MM.1S (cell line): ENCODE results near the gene PTGS2.

Experiments
- DNase-seq: peaks from one replicate; pipeline ENCODE4 v3.0.0-alpha.2; 2015
- H2AFZ ChIP-seq: fragments of 300-600 bp; sonication (generic); 2 replicates; pipeline ENCODE4 v1.6.0; 2016; ENCODE audit warnings: antibody characterized with exemption, low read length
- H3F3A ChIP-seq: fragments of 300-600 bp; sonication (generic); 2 replicates; pipeline ENCODE4 v1.6.1; 2016; ENCODE audit warnings: mild to moderate bottlenecking, antibody characterized with exemption, low read length, moderate library complexity, mixed read lengths; ENCODE audit not compliant: insufficient read depth
- H3K27ac ChIP-seq: fragments of 300-600 bp; sonication (generic); 2 replicates; pipeline ENCODE4 v1.5.1; 2016; ENCODE audit warnings: mild to moderate bottlenecking, low read length
- H3K27me3 ChIP-seq: fragments of 300-600 bp; sonication (generic); replicated peaks from 2 replicates; pipeline ENCODE4 v1.6.0; 2016; ENCODE audit warnings: low read length; ENCODE audit not compliant: insufficient read depth
- H3K36me3 ChIP-seq: fragments of 300-600 bp; sonication (generic); replicated peaks from 2 replicates; pipeline ENCODE4 v1.6.1; 2016; ENCODE audit warnings: mild to moderate bottlenecking, low read length, mixed read lengths; ENCODE audit not compliant: insufficient read depth
- H3K4me1 ChIP-seq: fragments of 300-600 bp; sonication (generic); 2 replicates; pipeline ENCODE4 v1.6.1; 2016; ENCODE audit warnings: low read length, mixed read lengths
- H3K4me2 ChIP-seq: fragments of 300-600 bp; sonication (generic); 2 replicates; pipeline ENCODE4 v1.6.0; 2016; ENCODE audit warnings: low read depth, low read length
- H3K4me3 ChIP-seq: fragments of 300-600 bp; sonication (generic); 2 replicates; pipeline ENCODE4 v1.5.1; 2016; ENCODE audit warnings: low read length, mixed read lengths
- H3K79me2 ChIP-seq: fragments of 300-600 bp; sonication (generic); 2 replicates; pipeline ENCODE4 v1.6.1; 2016; ENCODE audit warnings: mixed run types, low read length, mixed read lengths
- H3K9ac ChIP-seq: fragments of 300-600 bp; sonication (generic); 2 replicates; pipeline ENCODE4 v1.6.1; 2016; ENCODE audit warnings: low read length, mixed read lengths
- H3K9me2 ChIP-seq: fragments of 300-600 bp; sonication (generic); replicated peaks from 2 replicates; pipeline ENCODE4 v1.6.1; 2016; ENCODE audit warnings: mild to moderate bottlenecking, low read length, mixed read lengths; ENCODE audit not compliant: insufficient read depth
- H3K9me3 ChIP-seq: fragments of 300-600 bp; sonication (generic); replicated peaks from 2 replicates; pipeline ENCODE4 v1.6.1; 2016; ENCODE audit warnings: mild to moderate bottlenecking, low read length, mixed read lengths; ENCODE audit not compliant: insufficient read depth
- H4K20me1 ChIP-seq: fragments of 300-600 bp; sonication (generic); 2 replicates; pipeline ENCODE4 v1.6.1; 2016; ENCODE audit warnings: mild to moderate bottlenecking, low read length, moderate library complexity, mixed read lengths; ENCODE audit not compliant: insufficient read depth
- EZH2 ChIP-seq: fragments of 300-600 bp; sonication (generic); optimal IDR thresholded peaks from 2 replicates; pipeline ENCODE3; 2017; ENCODE audit warnings: low read depth, mild to moderate bottlenecking, antibody characterized with exemption, low read length, mixed read lengths
- EZH2phosphoT487 ChIP-seq: fragments of 300-600 bp; sonication (generic); IDR thresholded peaks from 2 replicates; pipeline ENCODE4 v1.6.1; 2018; ENCODE audit warnings: antibody characterized with exemption, low read length
- TF ChIP-seq, protein P1 (sequence below): fragments of 300-600 bp; sonication (generic); IDR thresholded peaks from 2 replicates; pipeline ENCODE4 v1.5.1; 2016; ENCODE audit warnings: antibody characterized with exemption, low read length, mixed read lengths

Gene PTGS2

GRCh38 chr1:186689907-186690306 lies 9.7 kb upstream of the PTGS2 start:
- TF ChIP-seq EZH2phosphoT487 (no peak), EZH2 (no peak)
- TF ChIP-seq, protein P1, sequence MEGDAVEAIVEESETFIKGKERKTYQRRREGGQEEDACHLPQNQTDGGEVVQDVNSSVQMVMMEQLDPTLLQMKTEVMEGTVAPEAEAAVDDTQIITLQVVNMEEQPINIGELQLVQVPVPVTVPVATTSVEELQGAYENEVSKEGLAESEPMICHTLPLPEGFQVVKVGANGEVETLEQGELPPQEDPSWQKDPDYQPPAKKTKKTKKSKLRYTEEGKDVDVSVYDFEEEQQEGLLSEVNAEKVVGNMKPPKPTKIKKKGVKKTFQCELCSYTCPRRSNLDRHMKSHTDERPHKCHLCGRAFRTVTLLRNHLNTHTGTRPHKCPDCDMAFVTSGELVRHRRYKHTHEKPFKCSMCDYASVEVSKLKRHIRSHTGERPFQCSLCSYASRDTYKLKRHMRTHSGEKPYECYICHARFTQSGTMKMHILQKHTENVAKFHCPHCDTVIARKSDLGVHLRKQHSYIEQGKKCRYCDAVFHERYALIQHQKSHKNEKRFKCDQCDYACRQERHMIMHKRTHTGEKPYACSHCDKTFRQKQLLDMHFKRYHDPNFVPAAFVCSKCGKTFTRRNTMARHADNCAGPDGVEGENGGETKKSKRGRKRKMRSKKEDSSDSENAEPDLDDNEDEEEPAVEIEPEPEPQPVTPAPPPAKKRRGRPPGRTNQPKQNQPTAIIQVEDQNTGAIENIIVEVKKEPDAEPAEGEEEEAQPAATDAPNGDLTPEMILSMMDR, result no peak
- no peak for DNase-seq
- Histone ChIP-seq H3K79me2 (no peaks in the 10 kb centered on the region), H3K9me2 (no peaks in the 10 kb centered on the region), H3K4me3 (no peak overlapping the region), H3K4me2 (no peak overlapping the region), H3K4me1 (no peaks in the 10 kb centered on the region), H3K27ac (no peak overlapping the region), H3K9ac (no peak overlapping the region), H3K36me3 (no peaks in the 10 kb centered on the region), H3K9me3 (no peaks in the 10 kb centered on the region), H3K27me3 (no peaks in the 10 kb centered on the region), H2AFZ (no peak overlapping the region), H4K20me1 (no peaks in the 10 kb centered on the region), H3F3A (no peaks in the 10 kb centered on the region)

DNA sequence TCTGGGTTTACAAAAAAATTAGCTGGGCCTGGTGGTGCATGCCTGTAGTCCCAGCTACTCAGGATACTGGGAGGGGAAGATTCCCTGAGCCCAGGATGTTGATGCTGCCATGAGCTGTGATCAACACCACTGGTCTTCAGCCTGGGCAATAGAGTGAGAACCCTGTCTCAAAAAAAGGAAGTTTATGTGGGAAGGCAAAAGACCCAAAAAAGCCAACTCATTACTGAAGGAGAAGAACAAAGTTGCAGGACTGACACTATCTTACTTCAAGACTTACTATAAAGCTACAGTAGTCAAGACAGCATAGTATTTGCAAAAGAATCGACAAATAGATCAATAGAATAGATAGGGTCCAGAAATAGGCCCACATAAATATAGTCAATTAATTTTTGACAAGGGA lies 9.2 kb upstream of the PTGS2 start:
- TF ChIP-seq, protein P1, result no peak
- TF ChIP-seq EZH2phosphoT487, result no peak
- TF ChIP-seq EZH2, result no peak
- Histone ChIP-seq H3K36me3 (no peaks in the 10 kb centered on the region), H3K4me1 (no peaks in the 10 kb centered on the region), H3F3A (no peaks in the 10 kb centered on the region), H3K9me2 (no peaks in the 10 kb centered on the region), H3K4me3 (no peak overlapping the region), H3K79me2 (no peaks in the 10 kb centered on the region), H4K20me1 (no peaks in the 10 kb centered on the region), H3K9ac (no peak overlapping the region), H2AFZ (no peak overlapping the region), H3K4me2 (no peak overlapping the region), H3K9me3 (no peaks in the 10 kb centered on the region), H3K27me3 (no peaks in the 10 kb centered on the region), H3K27ac (no peak overlapping the region)
- DNase-seq, result no peak

DNA sequence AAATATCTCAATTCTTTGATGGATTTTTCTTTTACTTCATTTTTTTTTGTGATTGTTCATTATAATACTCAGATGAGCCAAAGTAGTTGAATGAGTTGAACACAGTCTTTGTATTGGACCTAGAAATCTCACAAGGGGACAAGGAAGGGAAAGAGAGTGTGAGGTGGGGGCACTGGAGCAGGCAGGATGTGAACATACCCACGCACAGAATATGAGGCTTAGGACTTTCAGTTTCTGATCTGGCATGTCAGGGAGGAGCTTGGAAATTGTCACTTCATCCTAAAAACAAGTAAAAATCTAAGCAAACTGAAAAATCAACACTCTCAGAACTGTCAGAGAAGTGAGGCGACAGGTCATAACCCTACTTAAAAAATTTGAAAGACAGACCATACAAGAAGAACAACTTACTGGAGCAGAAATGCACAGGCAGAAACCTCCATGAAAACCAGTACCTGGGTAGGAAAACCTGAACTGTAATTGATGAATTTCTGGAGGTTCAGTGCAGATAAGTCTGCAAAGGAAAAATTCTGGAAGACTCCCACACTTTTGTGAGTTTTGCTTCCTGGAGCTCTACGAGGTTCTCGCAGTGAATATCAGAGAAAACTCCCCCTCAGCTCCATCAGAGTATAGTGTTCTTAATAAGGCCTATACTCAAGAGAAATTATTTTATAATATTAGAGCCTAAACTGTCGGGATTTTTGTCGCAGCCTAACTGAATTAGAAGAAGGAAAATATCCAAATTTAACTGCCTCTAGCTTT lies 3.6 kb upstream of the PTGS2 start:
- H3K9ac ChIP-seq, result no peak overlapping the region
- peaks cover 11% of the 10 kb centered on the region for H3K4me1 ChIP-seq
- no peaks in the 10 kb centered on the region for H3K9me3 ChIP-seq
- TF ChIP-seq EZH2phosphoT487 (no peak), EZH2 (no peak)
- TF ChIP-seq, protein P1, result no peak
- H3K27me3 ChIP-seq, result no peaks in the 10 kb centered on the region
- H3F3A ChIP-seq, result no peaks in the 10 kb centered on the region; the same call in 1 of the 2 replicates
- no peaks in the 10 kb centered on the region for H4K20me1 ChIP-seq
- no peaks in the 10 kb centered on the region for H3K36me3 ChIP-seq
- no peaks in the 10 kb centered on the region for H3K9me2 ChIP-seq
- H3K4me2 ChIP-seq, result peak overlapping the region; percentile 43; the same call in 1 of the 2 replicates
- H2AFZ ChIP-seq, result peak overlapping the region; percentile 5; the same call in 1 of the 2 replicates
- no peak overlapping the region for H3K4me3 ChIP-seq
- no peaks in the 10 kb centered on the region for H3K79me2 ChIP-seq
- peak; percentile 16 for DNase-seq
- no peak overlapping the region for H3K27ac ChIP-seq
